Measurements from ENCODE around the gene AP1B1. TPM values are rescaled to one million over a fixed set of nuclear protein-coding genes. Genes with fewer than 3 reads are reported as not detected.
"Not testable (repeated sequence)": the region's sequence is repeated elsewhere in the genome, so short reads cannot be mapped to it uniquely, and the experiment has no call there.

Gene AP1B1
- 37.1 TPM for total RNA-seq

GRCh38 chr22:29387921-29388758 is at the start of gene AP1B1:
TSS of gene AP1B1 (minus strand) at chr22:29388570. CDS start at chr22:29367243, 21,327 bp downstream.
- DNase-seq = peak; percentile 84

- DNase-seq = no peak
These were observed 47.1 kb upstream of the AP1B1 start for GRCh38 chr22:29435236-29436136.

- no peak for DNase-seq
These were observed 45.9 kb upstream of the AP1B1 start for GRCh38 chr22:29434288-29434687.

- no peak for DNase-seq
These were observed 45.5 kb upstream of the AP1B1 start for GRCh38 chr22:29433856-29434255.

GRCh38 chr22:29431986-29432385 is 43.6 kb upstream of the AP1B1 start:
- no peak for DNase-seq

- no peak for DNase-seq
These were observed 38.9 kb upstream of the AP1B1 start for GRCh38 chr22:29427176-29427760.

GRCh38 chr22:29426476-29426875 is 38.1 kb upstream of the AP1B1 start:
- no peak for DNase-seq

- DNase-seq = not testable (repeated sequence)
These were observed 30.3 kb upstream of the AP1B1 start for GRCh38 chr22:29418704-29419103.

- not testable (repeated sequence) for DNase-seq
These were observed 26.7 kb upstream of the AP1B1 start for GRCh38 chr22:29414951-29415591.

- DNase-seq = not testable (repeated sequence)
These were observed 24.4 kb upstream of the AP1B1 start for GRCh38 chr22:29412772-29413171.

GRCh38 chr22:29411569-29412211 is 23.3 kb upstream of the AP1B1 start:
- DNase-seq = not testable (repeated sequence)

GRCh38 chr22:29408940-29409339 is 20.6 kb upstream of the AP1B1 start:
- no peak for DNase-seq

- not testable (repeated sequence) for DNase-seq
These were observed 13.2 kb upstream of the AP1B1 start for GRCh38 chr22:29401538-29401937.

GRCh38 chr22:29400576-29400975 is 12.2 kb upstream of the AP1B1 start:
- DNase-seq = no peak

GRCh38 chr22:29397791-29398190 is 9.4 kb upstream of the AP1B1 start:
- no peak for DNase-seq

GRCh38 chr22:29396126-29396525 is 7.8 kb upstream of the AP1B1 start:
- DNase-seq = no peak

- DNase-seq = peak; percentile 45
These were observed 6.7 kb upstream of the AP1B1 start for GRCh38 chr22:29394931-29395581.

GRCh38 chr22:29393019-29393608 is 4.7 kb upstream of the AP1B1 start:
- DNase-seq = no peak

- no peak for DNase-seq
These were observed 3.2 kb upstream of the AP1B1 start for GRCh38 chr22:29391546-29391945.

GRCh38 chr22:29390270-29390669 is 1.9 kb upstream of the AP1B1 start:
- DNase-seq = no peak

GRCh38 chr22:29388759-29389090 is 355 bp upstream of the AP1B1 start:
- no peak for DNase-seq
